K562 (cell line): Measurements from ENCODE around the gene IARS1. TPM values are rescaled to one million over a fixed set of nuclear protein-coding genes. Genes with fewer than 3 reads are reported as not detected.

Source experiments
- ASH1L ChIP-seq: fragments of 450-650 bp; IDR thresholded peaks from 2 replicates; pipeline ENCODE4 v1.6.1; 2018; ENCODE audit warnings: borderline replicate concordance, mild to moderate bottlenecking, low read depth; ENCODE audit not compliant: partially characterized antibody
- ATF1 ChIP-seq, 2 experiments: fragments of 450-650 bp in 1 of 2; IDR thresholded peaks; 2 replicates each; pipeline ENCODE4 v1.6.1; 2016; ENCODE audit warnings: missing compliant biosample characterization in 1 of 2, missing genetic modification characterization in 1 of 2
- BMI1 ChIP-seq: fragments of 150-350 bp; IDR thresholded peaks from 2 replicates; pipeline ENCODE4 v1.6.1; 2014; ENCODE audit warnings: low read length
- CBX1 ChIP-seq: sonication (generic); IDR thresholded peaks from 2 replicates; pipeline ENCODE4 v1.6.1; 2016; ENCODE audit warnings: antibody characterized with exemption, low read depth, mild to moderate bottlenecking
- CC2D1A ChIP-seq: fragments of 450-650 bp; IDR thresholded peaks from 2 replicates; pipeline ENCODE4 v1.6.1; 2017; ENCODE audit warnings: mild to moderate bottlenecking
- CCNT2 ChIP-seq: IDR thresholded peaks from 2 replicates; pipeline ENCODE4 v1.6.1; 2011; ENCODE audit warnings: borderline replicate concordance, low read depth, mild to moderate bottlenecking, moderate library complexity, mixed read lengths, low read length; ENCODE audit not compliant: insufficient read length; ENCODE audit errors: extremely low read depth
- CTBP1 ChIP-seq: fragments of 450-650 bp; IDR thresholded peaks from 2 replicates; pipeline ENCODE4 v1.6.1; 2016; ENCODE audit warnings: borderline replicate concordance
- CTCF ChIP-seq, 3 experiments: IDR thresholded peaks in 2 of 3; conservative IDR thresholded peaks in 1 of 3; 2 replicates each; pipeline ENCODE4 v1.5.1; 2011 to 2012; ENCODE audit warnings: low read length in 3 of 3, mild to moderate bottlenecking in 3 of 3, control low read depth in 2 of 3, improper control_type of control experiment in 1 of 3, inconsistent platforms in 1 of 3, low read depth in 1 of 3, mixed read lengths in 1 of 3, moderate library complexity in 1 of 3; ENCODE audit not compliant: insufficient read depth in 2 of 3
- DPF2 ChIP-seq: fragments of 450-650 bp; IDR thresholded peaks from 2 replicates; pipeline ENCODE4 v1.6.1; 2016
- EWSR1 ChIP-seq: fragments of 450-650 bp; IDR thresholded peaks from 2 replicates; pipeline ENCODE4 v1.6.1; 2018; ENCODE audit warnings: borderline replicate concordance, mild to moderate bottlenecking, low read depth, moderate library complexity; ENCODE audit not compliant: partially characterized antibody
- GABPA ChIP-seq: fragments of 200-800 bp; sonication (Bioruptor generic); conservative IDR thresholded peaks from 2 replicates; pipeline ENCODE4 v1.6.1; 2016; ENCODE audit warnings: low read depth, missing genetic modification characterization, missing compliant biosample characterization
- HIVEP1 ChIP-seq: fragments of 250-450 bp; sonication (Bioruptor Pico); IDR thresholded peaks from 2 replicates; pipeline ENCODE4 v1.4.0; 2020; ENCODE audit warnings: mild to moderate bottlenecking
- MCM5 ChIP-seq: fragments of 450-650 bp; IDR thresholded peaks from 2 replicates; pipeline ENCODE4 v1.6.1; 2016; ENCODE audit warnings: low read depth
- NR4A1 ChIP-seq, 2 experiments: fragments of 250-450 bp in 1 of 2; fragments of 450-650 bp in 1 of 2; sonication (Bioruptor Pico) in 1 of 2; IDR thresholded peaks; 2 replicates each; pipeline versions ENCODE4 v1.4.0 to v1.6.1; 2016 to 2020; ENCODE audit warnings: mild to moderate bottlenecking in 2 of 2, missing compliant biosample characterization in 1 of 2, missing genetic modification characterization in 1 of 2, moderate library complexity in 1 of 2
- RBM15 ChIP-seq: fragments of 200-400 bp; formaldehyde crosslinking; IDR thresholded peaks from 2 replicates; pipeline ENCODE4 v1.6.1; 2018; ENCODE audit warnings: mild to moderate bottlenecking, low read length, moderate library complexity; ENCODE audit not compliant: insufficient read depth
- UBTF ChIP-seq, 2 experiments: IDR thresholded peaks; 2 replicates each; pipeline ENCODE4 v1.6.1; 2012; ENCODE audit warnings: improper control_type of control experiment in 2 of 2, low read depth in 2 of 2, low read length in 2 of 2, borderline replicate concordance in 1 of 2
- ZNF197 ChIP-seq: fragments of 200-800 bp; sonication (Bioruptor generic); IDR thresholded peaks from 2 replicates; pipeline ENCODE4 v1.6.1; 2016; ENCODE audit warnings: low read depth, missing genetic modification characterization, missing compliant biosample characterization
- ZNF408 ChIP-seq: fragments of 250-450 bp; sonication (Bioruptor Pico); IDR thresholded peaks from 2 replicates; pipeline ENCODE4 v1.4.0; 2020; ENCODE audit warnings: low read depth, mild to moderate bottlenecking, moderate library complexity
- ZNF668 ChIP-seq: fragments of 250-450 bp; sonication (Bioruptor Pico); IDR thresholded peaks from 2 replicates; pipeline ENCODE4 v1.8.0; 2022; ENCODE audit warnings: mild to moderate bottlenecking, inconsistent platforms
- polyA plus RNA-seq, 8 experiments: library from polyadenylated mRNA; depleted of rRNA in 4 of 8; stranded (reverse) in 5 of 8; unstranded in 3 of 8; fragments of >200 nt; fragmentation: Nextera tagmentation in 2 of 8; fragmentation: Illumina TruSeq in 1 of 8; extraction: Ambion mirVana in 2 of 8; extraction: Trizol in 1 of 8; gene quantifications; 2 replicates each; pipeline versions ENCODE4 v1.2.1 to v1.2.3, GENCODE V29; 2011 to 2014; ENCODE audit warnings: inconsistent platforms in 1 of 8, missing spikeins in 1 of 8
- total RNA-seq, 7 experiments: library from RNA; depleted of rRNA in 6 of 7; stranded (reverse); fragments of >200 nt in 6 of 7; fragmentation: Illumina TruSeq in 2 of 7; extraction: Trizol in 2 of 7; gene quantifications; 2 replicates each; pipeline versions ENCODE4 v1.2.1 to v1.2.3, GENCODE V29; 2011 to 2021; ENCODE audit warnings: low replicate concordance in 1 of 7
- TF ChIP-seq, protein P1 (sequence below): sonication (generic); formaldehyde crosslinking; IDR thresholded peaks from 2 replicates; pipeline ENCODE4 v1.8.0; 2022; ENCODE audit warnings: mild to moderate bottlenecking, missing genetic modification reagents
- TF ChIP-seq, protein P2 (sequence below): IDR thresholded peaks from 2 replicates; pipeline ENCODE4 v1.6.1; 2014; ENCODE audit warnings: antibody characterized with exemption

Gene IARS1
- total and polyA plus RNA-seq, 9 of the 15 experiments (the other 6 are each of a cell fraction or from before 2014, with no cell fraction given): 119 to 371 (median 234) TPM

DNA sequence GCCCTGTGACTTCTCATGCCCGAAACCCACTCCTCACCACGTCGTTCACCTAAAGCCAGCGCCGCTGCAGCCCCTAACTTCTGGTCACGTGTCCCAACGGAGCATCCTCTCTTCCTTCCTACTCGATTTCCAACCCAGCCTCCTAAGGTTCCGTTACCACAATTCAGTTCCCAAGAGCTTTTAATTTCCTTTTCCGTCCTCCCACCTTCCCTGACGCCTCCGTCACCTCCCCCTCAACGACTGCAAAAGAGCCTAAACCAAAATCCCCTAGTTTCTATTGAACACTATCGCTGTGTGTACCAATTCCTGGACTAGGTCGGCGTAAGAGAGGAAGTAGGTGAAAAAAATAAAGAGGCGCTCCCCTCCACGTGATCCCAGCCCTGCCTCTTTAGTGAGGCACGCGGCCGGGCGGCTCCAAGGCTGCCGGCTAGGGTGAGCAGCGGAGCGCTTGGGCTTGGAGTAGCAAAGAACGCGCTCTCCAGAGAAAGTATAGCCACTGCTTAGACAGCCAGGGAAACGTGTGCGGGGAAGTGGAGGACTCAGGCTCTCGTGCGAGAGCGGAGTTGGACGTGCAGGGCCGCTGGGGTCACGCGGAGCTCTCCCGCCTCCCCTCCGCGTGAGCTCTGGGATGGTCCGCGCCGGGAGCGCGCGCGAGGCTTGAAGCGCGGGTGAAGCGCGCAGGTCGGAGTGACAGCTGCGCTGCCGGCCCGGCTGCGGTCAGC lies 31.9 kb upstream of the IARS1 start, which contains the start of the genes CENPP and NOL8 (continued):
- TF ChIP-seq ZNF197 (CRISPR knock-in tag) (peak; percentile 87; the same call in 1 of the 2 replicates), DPF2 (peak; percentile 79), CBX1 (peak; percentile 55; the same call in 1 of the 2 replicates), HIVEP1 (CRISPR knock-in tag) (no peak), ATF1 (CRISPR knock-in tag; IDR thresholded peaks at IDR 0.05) (no peak), ATF1 (tag; IDR thresholded peaks at IDR 0.05) (peak; percentile 94), CTBP1 (peak; percentile 100), BMI1 (no peak), CC2D1A (peak; percentile 70; the same call in 1 of the 2 replicates), RBM15 (no peak), CCNT2 (peak; percentile 50), GABPA (peak; percentile 97), ASH1L (peak; percentile 86), EWSR1 (no peak), ZNF668 (CRISPR knock-in tag) (no peak), NR4A1 (CRISPR knock-in tag; IDR thresholded peaks at IDR 0.05) (0 out of 2 replicates have a peak, but pooled peaks have one; percentile 6), NR4A1 (tag; IDR thresholded peaks at IDR 0.05) (no peak), CTCF (IDR thresholded peaks at IDR 0.05 in 2 of 3, conservative IDR thresholded peaks at IDR 0.05 in 1 of 3; ENCODE audit: insufficient read depth in 2 of 3, low read depth in 1 of 3, low read length in 3 of 3) (no peak), UBTF (IDR thresholded peaks at IDR 0.05; ENCODE audit: borderline replicate concordance in 1 of 2, low read depth in 2 of 2, low read length in 2 of 2) (no peak), ZNF408 (CRISPR knock-in tag) (no peak), MCM5 (no peak)
- TF ChIP-seq, protein P1, sequence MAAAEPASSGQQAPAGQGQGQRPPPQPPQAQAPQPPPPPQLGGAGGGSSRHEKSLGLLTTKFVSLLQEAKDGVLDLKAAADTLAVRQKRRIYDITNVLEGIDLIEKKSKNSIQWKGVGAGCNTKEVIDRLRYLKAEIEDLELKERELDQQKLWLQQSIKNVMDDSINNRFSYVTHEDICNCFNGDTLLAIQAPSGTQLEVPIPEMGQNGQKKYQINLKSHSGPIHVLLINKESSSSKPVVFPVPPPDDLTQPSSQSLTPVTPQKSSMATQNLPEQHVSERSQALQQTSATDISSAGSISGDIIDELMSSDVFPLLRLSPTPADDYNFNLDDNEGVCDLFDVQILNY (CRISPR knock-in tag): no peak
- TF ChIP-seq, protein P2, sequence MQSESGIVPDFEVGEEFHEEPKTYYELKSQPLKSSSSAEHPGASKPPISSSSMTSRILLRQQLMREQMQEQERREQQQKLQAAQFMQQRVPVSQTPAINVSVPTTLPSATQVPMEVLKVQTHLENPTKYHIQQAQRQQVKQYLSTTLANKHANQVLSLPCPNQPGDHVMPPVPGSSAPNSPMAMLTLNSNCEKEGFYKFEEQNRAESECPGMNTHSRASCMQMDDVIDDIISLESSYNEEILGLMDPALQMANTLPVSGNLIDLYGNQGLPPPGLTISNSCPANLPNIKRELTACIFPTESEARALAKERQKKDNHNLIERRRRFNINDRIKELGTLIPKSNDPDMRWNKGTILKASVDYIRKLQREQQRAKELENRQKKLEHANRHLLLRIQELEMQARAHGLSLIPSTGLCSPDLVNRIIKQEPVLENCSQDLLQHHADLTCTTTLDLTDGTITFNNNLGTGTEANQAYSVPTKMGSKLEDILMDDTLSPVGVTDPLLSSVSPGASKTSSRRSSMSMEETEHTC: peak; percentile 98
